OCI-M1 (cell line): Measurements from ENCODE around the gene IL34.
"Not testable (repeated sequence)": the region's sequence is repeated elsewhere in the genome, so short reads cannot be mapped to it uniquely, and the experiment has no call there.

ENCODE experiments used
- DNase-seq: peaks from one replicate; lab custom pipeline; 2025; lab: John Stamatoyannopoulos, UW

IL34 gene

GRCh38 chr16:70646260-70647241 lies at the start of gene IL34:
Gene IL34 (plus strand): TSS chr16:70646559. CDS start chr16:70646948, 389 bp downstream.
- DNase-seq, result no peak

- no peak for DNase-seq
Measured at GRCh38 chr16:70597135-70597835, 49.1 kb upstream of the IL34 start.

GRCh38 chr16:70598937-70599503 lies 47.3 kb upstream of the IL34 start:
- no peak for DNase-seq

- DNase-seq, result no peak
Measured at GRCh38 chr16:70600730-70601129, 45.6 kb upstream of the IL34 start.

- DNase-seq, result no peak
Measured at GRCh38 chr16:70601576-70602575, 44.5 kb upstream of the IL34 start.

- no peak for DNase-seq
Measured at GRCh38 chr16:70602831-70603230, 43.5 kb upstream of the IL34 start.

GRCh38 chr16:70604407-70605282 lies 41.7 kb upstream of the IL34 start:
- DNase-seq, result no peak

- no peak for DNase-seq
Measured at GRCh38 chr16:70605283-70605657, 41.1 kb upstream of the IL34 start.

GRCh38 chr16:70608521-70608920 lies 37.8 kb upstream of the IL34 start:
- DNase-seq, result no peak

- no peak for DNase-seq
Measured at GRCh38 chr16:70610273-70611223, 35.8 kb upstream of the IL34 start.

GRCh38 chr16:70611224-70611598 lies 35.1 kb upstream of the IL34 start:
- DNase-seq, result no peak

GRCh38 chr16:70611785-70612303 lies 34.5 kb upstream of the IL34 start:
- DNase-seq, result no peak

GRCh38 chr16:70612931-70613330 lies 33.4 kb upstream of the IL34 start:
- DNase-seq, result no peak

- peak; percentile 66 for DNase-seq
Measured at GRCh38 chr16:70614208-70614951, 32.0 kb upstream of the IL34 start.

- no peak for DNase-seq
Measured at GRCh38 chr16:70615945-70616344, 30.4 kb upstream of the IL34 start.

GRCh38 chr16:70621864-70622263 lies 24.5 kb upstream of the IL34 start:
- DNase-seq, result not testable (repeated sequence)

GRCh38 chr16:70627696-70628095 lies 18.7 kb upstream of the IL34 start:
- DNase-seq, result no peak

- no peak for DNase-seq
Measured at GRCh38 chr16:70630960-70631745, 15.2 kb upstream of the IL34 start.
